ENCODE data around the gene CUX1. TPM values are rescaled to one million over a fixed set of nuclear protein-coding genes. Genes with fewer than 3 reads are reported as not detected.
"Not testable (repeated sequence)": the region's sequence is repeated elsewhere in the genome, so short reads cannot be mapped to it uniquely, and the experiment has no call there.

CUX1 gene
- total and polyA plus RNA-seq, 10 of the 15 experiments (the other 5 are each of a cell fraction or from before 2014, with no cell fraction given): 6.1 to 48.6 (median 25.9) TPM

DNA sequence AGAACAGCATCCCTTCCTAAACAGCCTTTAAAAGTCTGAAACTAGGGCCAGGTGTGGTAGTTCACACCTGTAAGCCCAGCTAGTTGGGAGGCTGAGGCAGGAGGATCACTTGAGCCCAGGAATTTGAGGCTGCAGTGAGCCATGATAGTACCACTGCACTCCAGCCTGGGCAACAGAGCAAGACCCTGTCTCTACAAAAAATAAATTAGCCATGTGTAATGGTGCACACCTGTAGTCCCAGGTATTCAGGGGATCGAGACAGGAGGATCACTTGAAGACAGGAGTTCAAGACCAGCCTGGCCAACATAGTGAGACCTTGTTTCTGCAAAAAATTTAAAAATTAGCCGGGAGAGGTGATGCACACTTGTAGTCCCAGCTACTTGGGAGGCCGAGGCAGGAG, 325.0 kb downstream of the CUX1 start:
- H3K9ac ChIP-seq (ENCODE audit: control insufficient read depth, insufficient read depth, low read length); H3K79me2 ChIP-seq (ENCODE audit: control insufficient read depth, insufficient read depth, low read length); H3K36me3 ChIP-seq (ENCODE audit: control insufficient read depth in 2 of 2, insufficient read depth in 2 of 2, low read length in 1 of 2); H3K4me1 ChIP-seq (ENCODE audit: control insufficient read depth, insufficient read depth, low read length); RAD21 ChIA-PET (ENCODE audit: unreplicated experiment); CTCF ChIA-PET; ATAC-seq; H3K27ac ChIP-seq (ENCODE audit: control insufficient read depth, insufficient read depth); H3K4me3 ChIP-seq; H4K20me1 ChIP-seq (ENCODE audit: control insufficient read depth, insufficient read depth); H2AFZ ChIP-seq (ENCODE audit: control insufficient read depth, low read depth, low read length); FAIRE-seq; intact Hi-C loops (cut with micrococcal nuclease; ENCODE audit: unreplicated experiment); H3K27me3 ChIP-seq (replicated peaks in 1 of 2; ENCODE audit: control insufficient read depth in 2 of 2, insufficient read depth in 2 of 2, low read length in 1 of 2); in situ Hi-C loops (cut with MboI); DNase-seq (ENCODE audit: low read depth, low spot score); BruUV-seq (replicated peaks); POLR2A ChIA-PET; H3K9me3 ChIP-seq (replicated peaks; ENCODE audit: control insufficient read depth, insufficient read depth, low read length); H3K4me2 ChIP-seq (ENCODE audit: control insufficient read depth, insufficient read depth); SMC1A ChIA-PET (ENCODE audit: uncharacterized antibody, unreplicated experiment): not testable (repeated sequence)
- WGBS (ENCODE audit: insufficient coverage, insufficient replicate concordance, low lambda C conversion rate, missing lambda C conversion rate): 97% methylated on average over 3 of the region's 3 CpGs

DNA sequence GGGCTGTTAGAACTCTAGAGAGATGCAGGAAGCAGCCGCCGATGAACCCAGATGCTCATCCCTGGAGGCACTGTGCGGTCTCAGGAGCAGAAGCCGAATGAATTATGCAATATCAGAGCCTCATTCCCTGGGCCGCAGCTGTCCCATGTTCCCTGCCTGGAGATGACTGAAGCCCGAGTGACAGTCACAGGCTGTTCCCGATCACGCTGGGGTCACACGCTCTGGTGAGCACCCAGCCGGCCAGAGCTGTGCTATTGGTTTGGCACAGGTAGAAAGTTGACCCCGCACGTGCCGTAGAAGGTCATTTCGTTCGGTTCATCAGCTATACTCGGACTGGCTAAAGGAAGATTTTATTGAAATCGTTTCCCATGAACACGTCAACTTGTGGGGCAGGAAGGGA, 328.7 kb downstream of the CUX1 start:
- POLR2A ChIA-PET: no interaction called here
- SMC1A ChIA-PET (ENCODE audit: uncharacterized antibody, unreplicated experiment): no interaction called here
- TF ChIP-seq, protein P1, sequence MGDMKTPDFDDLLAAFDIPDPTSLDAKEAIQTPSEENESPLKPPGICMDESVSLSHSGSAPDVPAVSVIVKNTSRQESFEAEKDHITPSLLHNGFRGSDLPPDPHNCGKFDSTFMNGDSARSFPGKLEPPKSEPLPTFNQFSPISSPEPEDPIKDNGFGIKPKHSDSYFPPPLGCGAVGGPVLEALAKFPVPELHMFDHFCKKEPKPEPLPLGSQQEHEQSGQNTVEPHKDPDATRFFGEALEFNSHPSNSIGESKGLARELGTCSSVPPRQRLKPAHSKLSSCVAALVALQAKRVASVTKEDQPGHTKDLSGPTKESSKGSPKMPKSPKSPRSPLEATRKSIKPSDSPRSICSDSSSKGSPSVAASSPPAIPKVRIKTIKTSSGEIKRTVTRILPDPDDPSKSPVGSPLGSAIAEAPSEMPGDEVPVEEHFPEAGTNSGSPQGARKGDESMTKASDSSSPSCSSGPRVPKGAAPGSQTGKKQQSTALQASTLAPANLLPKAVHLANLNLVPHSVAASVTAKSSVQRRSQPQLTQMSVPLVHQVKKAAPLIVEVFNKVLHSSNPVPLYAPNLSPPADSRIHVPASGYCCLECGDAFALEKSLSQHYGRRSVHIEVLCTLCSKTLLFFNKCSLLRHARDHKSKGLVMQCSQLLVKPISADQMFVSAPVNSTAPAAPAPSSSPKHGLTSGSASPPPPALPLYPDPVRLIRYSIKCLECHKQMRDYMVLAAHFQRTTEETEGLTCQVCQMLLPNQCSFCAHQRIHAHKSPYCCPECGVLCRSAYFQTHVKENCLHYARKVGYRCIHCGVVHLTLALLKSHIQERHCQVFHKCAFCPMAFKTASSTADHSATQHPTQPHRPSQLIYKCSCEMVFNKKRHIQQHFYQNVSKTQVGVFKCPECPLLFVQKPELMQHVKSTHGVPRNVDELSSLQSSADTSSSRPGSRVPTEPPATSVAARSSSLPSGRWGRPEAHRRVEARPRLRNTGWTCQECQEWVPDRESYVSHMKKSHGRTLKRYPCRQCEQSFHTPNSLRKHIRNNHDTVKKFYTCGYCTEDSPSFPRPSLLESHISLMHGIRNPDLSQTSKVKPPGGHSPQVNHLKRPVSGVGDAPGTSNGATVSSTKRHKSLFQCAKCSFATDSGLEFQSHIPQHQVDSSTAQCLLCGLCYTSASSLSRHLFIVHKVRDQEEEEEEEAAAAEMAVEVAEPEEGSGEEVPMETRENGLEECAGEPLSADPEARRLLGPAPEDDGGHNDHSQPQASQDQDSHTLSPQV (IDR thresholded peaks at IDR 0.05): no peak
- TF ChIP-seq CREB1 (IDR thresholded peaks at IDR 0.05; ENCODE audit: low read depth) (no peak), CEBPB (IDR thresholded peaks at IDR 0.05; ENCODE audit: borderline replicate concordance in 1 of 2, low read depth in 2 of 2, low read length in 2 of 2) (no peak), SIN3A (IDR thresholded peaks at IDR 0.05; ENCODE audit: low read depth, low read length) (no peak), RFX5 (IDR thresholded peaks at IDR 0.05; ENCODE audit: low read depth, low read length) (no peak), KLF5 (IDR thresholded peaks at IDR 0.05; ENCODE audit: partially characterized antibody) (no peak), ZZZ3 (IDR thresholded peaks at IDR 0.05; ENCODE audit: control insufficient read depth, insufficient read length, low read depth) (no peak)
- TF ChIP-seq, protein P2, sequence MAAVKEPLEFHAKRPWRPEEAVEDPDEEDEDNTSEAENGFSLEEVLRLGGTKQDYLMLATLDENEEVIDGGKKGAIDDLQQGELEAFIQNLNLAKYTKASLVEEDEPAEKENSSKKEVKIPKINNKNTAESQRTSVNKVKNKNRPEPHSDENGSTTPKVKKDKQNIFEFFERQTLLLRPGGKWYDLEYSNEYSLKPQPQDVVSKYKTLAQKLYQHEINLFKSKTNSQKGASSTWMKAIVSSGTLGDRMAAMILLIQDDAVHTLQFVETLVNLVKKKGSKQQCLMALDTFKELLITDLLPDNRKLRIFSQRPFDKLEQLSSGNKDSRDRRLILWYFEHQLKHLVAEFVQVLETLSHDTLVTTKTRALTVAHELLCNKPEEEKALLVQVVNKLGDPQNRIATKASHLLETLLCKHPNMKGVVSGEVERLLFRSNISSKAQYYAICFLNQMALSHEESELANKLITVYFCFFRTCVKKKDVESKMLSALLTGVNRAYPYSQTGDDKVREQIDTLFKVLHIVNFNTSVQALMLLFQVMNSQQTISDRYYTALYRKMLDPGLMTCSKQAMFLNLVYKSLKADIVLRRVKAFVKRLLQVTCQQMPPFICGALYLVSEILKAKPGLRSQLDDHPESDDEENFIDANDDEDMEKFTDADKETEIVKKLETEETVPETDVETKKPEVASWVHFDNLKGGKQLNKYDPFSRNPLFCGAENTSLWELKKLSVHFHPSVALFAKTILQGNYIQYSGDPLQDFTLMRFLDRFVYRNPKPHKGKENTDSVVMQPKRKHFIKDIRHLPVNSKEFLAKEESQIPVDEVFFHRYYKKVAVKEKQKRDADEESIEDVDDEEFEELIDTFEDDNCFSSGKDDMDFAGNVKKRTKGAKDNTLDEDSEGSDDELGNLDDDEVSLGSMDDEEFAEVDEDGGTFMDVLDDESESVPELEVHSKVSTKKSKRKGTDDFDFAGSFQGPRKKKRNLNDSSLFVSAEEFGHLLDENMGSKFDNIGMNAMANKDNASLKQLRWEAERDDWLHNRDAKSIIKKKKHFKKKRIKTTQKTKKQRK (IDR thresholded peaks at IDR 0.05; ENCODE audit: low read depth, low read length): no peak

More for the DNA sequence above, 328.7 kb downstream of the CUX1 start:
- Histone ChIP-seq H3K4me1 (ENCODE audit: control insufficient read depth, insufficient read depth, low read length) (peaks cover 4% of the 10 kb centered on the region), H4K20me1 (ENCODE audit: control insufficient read depth, insufficient read depth) (no peaks in the 10 kb centered on the region), H3K79me2 (ENCODE audit: control insufficient read depth, insufficient read depth, low read length) (no peaks in the 10 kb centered on the region), H3K27ac (ENCODE audit: control insufficient read depth, insufficient read depth) (no peak overlapping the region), H3K4me2 (ENCODE audit: control insufficient read depth, insufficient read depth) (no peak overlapping the region), H3K27me3 (replicated peaks in 1 of 2; ENCODE audit: control insufficient read depth in 2 of 2, insufficient read depth in 2 of 2, low read length in 1 of 2) (no peaks in the 10 kb centered on the region), H3K9ac (ENCODE audit: control insufficient read depth, insufficient read depth, low read length) (no peak overlapping the region), H3K4me3 (no peak overlapping the region), H2AFZ (ENCODE audit: control insufficient read depth, low read depth, low read length) (no peak overlapping the region), H3K9me3 (replicated peaks; ENCODE audit: control insufficient read depth, insufficient read depth, low read length) (no peaks in the 10 kb centered on the region), H3K36me3 (ENCODE audit: control insufficient read depth in 2 of 2, insufficient read depth in 2 of 2, low read length in 1 of 2) (peaks cover 0 to 3% of the 10 kb centered on the region in 2 experiments; a peak in 2 of 4 replicates)
- 95% methylated on average over 18 of the region's 18 CpGs for WGBS (ENCODE audit: insufficient coverage, insufficient replicate concordance, low lambda C conversion rate, missing lambda C conversion rate)
- in situ Hi-C loops (cut with MboI) (no loop called here), intact Hi-C loops (cut with micrococcal nuclease; ENCODE audit: unreplicated experiment) (no loop called here)
- DNase-seq (ENCODE audit: low read depth, low spot score): no peak
- no peak for FAIRE-seq
- no peak for ATAC-seq
- RAD21 ChIA-PET (ENCODE audit: unreplicated experiment): no interaction called here
- BruUV-seq (replicated peaks): no TSS peak
- CTCF ChIA-PET: no interaction called here
